ENCODE results near the gene BEND7. TPM values are rescaled to one million over a fixed set of nuclear protein-coding genes. Genes with fewer than 3 reads are reported as not detected.

Gene BEND7
- total and polyA plus RNA-seq, 2 of the 4 experiments (the other 2 are of a cell fraction) = 2.3 to 3.5 TPM

DNA sequence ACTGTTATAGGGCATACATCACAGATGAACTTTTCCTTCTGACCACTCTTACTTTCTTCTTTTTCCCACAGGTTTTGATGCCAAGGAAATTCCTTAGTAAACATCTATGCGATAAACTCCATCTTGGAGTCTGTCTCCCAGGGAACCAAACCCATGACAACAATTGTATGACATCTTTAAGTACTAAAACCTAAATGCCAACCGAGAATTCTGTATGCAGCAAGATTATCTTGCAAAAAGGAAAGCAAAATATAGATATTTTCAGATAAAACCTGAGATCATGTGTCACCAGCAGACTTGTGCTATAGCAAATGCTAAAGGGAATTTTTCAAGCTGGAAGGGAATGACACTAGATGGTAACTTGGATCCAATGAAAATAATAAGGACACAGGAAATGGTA is 22.0 kb upstream of the BEND7 start:
- no peak overlapping the region for H3K56ac ChIP-seq (ENCODE audit: extremely low read depth, insufficient read depth, low read length)
- no peak overlapping the region for H2AFZ ChIP-seq (replicated peaks; ENCODE audit: low read length, poor library complexity)
- no peak overlapping the region for H3K4me2 ChIP-seq (ENCODE audit: low read depth, low read length)
- no peak overlapping the region for H3K23ac ChIP-seq (ENCODE audit: low read depth, low read length)
- no peak overlapping the region for H3K4me3 ChIP-seq (ENCODE audit: insufficient read depth, low read depth, low read length)
- no peak overlapping the region for H2BK20ac ChIP-seq (ENCODE audit: low read depth, low read length)
- no peak overlapping the region for H3K4ac ChIP-seq (ENCODE audit: low read depth, low read length)
- H3K9ac ChIP-seq (ENCODE audit: low read depth, low read length) = no peak overlapping the region
- DNase-seq = no peak
- H3K9me1 ChIP-seq (ENCODE audit: insufficient read depth, low read length) = no peaks in the 10 kb centered on the region
- no CpG with 5 or more reads among the region's 2 CpGs for WGBS, 2 experiments (ENCODE audit: extremely low coverage in 2 of 2, insufficient read length in 1 of 2)
- no peaks in the 10 kb centered on the region for H3K36me3 ChIP-seq (ENCODE audit: control insufficient read depth, insufficient read depth, low read length)
- no peaks in the 10 kb centered on the region for H3K4me1 ChIP-seq (ENCODE audit: control insufficient read depth, insufficient read depth, low read length)
- H3K9me3 ChIP-seq (ENCODE audit: control insufficient read depth, insufficient read depth, low read length) = peaks cover 6% of the 10 kb centered on the region
- H2BK5ac ChIP-seq (ENCODE audit: low read depth, low read length, poor library complexity, severe bottlenecking) = no peak overlapping the region
- intact Hi-C loops (cut with micrococcal nuclease) (no loop called here), dilution Hi-C loops (cut with HindIII; ENCODE audit: low sequenced_read_pairs, unreplicated experiment) (no loop called here), in situ Hi-C loops (cut with MboI; ENCODE audit: low sequenced_read_pairs) (no loop called here)
- H3K14ac ChIP-seq (replicated peaks; ENCODE audit: low read depth, low read length) = no peak overlapping the region
- CTCF ChIA-PET = no interaction called here
- H4K20me1 ChIP-seq (ENCODE audit: insufficient read depth, low read length) = no peaks in the 10 kb centered on the region
- BruUV-seq (replicated peaks) = no TSS peak
- TF ChIP-seq RCOR1 (IDR thresholded peaks at IDR 0.05; ENCODE audit: insufficient replicate concordance, low read length) (no peak), FOS (IDR thresholded peaks at IDR 0.05; ENCODE audit: low read depth, low read length) (no peak), MAZ (IDR thresholded peaks at IDR 0.05; ENCODE audit: borderline replicate concordance, low read depth, low read length) (no peak), RFX5 (IDR thresholded peaks at IDR 0.05; ENCODE audit: low read depth, low read length) (no peak), CEBPB (IDR thresholded peaks at IDR 0.05; ENCODE audit: low read depth, low read length) (no peak), RAD21 (IDR thresholded peaks at IDR 0.05; ENCODE audit: low read length) (no peak), CHD1 (IDR thresholded peaks at IDR 0.05; ENCODE audit: low read depth, low read length) (no peak), BHLHE40 (IDR thresholded peaks at IDR 0.05; ENCODE audit: low read depth, low read length) (no peak), MAFK (IDR thresholded peaks at IDR 0.05; ENCODE audit: low read depth, low read length) (no peak), POLR2A (IDR thresholded peaks at IDR 0.05; ENCODE audit: low read depth, low read length) (no peak)
- TF ChIP-seq, protein P1, sequence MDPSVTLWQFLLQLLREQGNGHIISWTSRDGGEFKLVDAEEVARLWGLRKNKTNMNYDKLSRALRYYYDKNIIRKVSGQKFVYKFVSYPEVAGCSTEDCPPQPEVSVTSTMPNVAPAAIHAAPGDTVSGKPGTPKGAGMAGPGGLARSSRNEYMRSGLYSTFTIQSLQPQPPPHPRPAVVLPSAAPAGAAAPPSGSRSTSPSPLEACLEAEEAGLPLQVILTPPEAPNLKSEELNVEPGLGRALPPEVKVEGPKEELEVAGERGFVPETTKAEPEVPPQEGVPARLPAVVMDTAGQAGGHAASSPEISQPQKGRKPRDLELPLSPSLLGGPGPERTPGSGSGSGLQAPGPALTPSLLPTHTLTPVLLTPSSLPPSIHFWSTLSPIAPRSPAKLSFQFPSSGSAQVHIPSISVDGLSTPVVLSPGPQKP (IDR thresholded peaks at IDR 0.05; ENCODE audit: borderline replicate concordance, low read depth, low read length) = no peak
- TF ChIP-seq, protein P2, sequence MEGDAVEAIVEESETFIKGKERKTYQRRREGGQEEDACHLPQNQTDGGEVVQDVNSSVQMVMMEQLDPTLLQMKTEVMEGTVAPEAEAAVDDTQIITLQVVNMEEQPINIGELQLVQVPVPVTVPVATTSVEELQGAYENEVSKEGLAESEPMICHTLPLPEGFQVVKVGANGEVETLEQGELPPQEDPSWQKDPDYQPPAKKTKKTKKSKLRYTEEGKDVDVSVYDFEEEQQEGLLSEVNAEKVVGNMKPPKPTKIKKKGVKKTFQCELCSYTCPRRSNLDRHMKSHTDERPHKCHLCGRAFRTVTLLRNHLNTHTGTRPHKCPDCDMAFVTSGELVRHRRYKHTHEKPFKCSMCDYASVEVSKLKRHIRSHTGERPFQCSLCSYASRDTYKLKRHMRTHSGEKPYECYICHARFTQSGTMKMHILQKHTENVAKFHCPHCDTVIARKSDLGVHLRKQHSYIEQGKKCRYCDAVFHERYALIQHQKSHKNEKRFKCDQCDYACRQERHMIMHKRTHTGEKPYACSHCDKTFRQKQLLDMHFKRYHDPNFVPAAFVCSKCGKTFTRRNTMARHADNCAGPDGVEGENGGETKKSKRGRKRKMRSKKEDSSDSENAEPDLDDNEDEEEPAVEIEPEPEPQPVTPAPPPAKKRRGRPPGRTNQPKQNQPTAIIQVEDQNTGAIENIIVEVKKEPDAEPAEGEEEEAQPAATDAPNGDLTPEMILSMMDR (conservative IDR thresholded peaks at IDR 0.05; ENCODE audit: low read depth, low read length) = no peak
- no peak overlapping the region for H2AK9ac ChIP-seq (replicated peaks; ENCODE audit: low read depth, low read length, poor library complexity)
- H3K18ac ChIP-seq (ENCODE audit: low read depth, low read length) = no peak overlapping the region
- H4K91ac ChIP-seq (ENCODE audit: insufficient read depth, low read depth, low read length) = no peak overlapping the region
- H3K27ac ChIP-seq (ENCODE audit: insufficient read depth, low read length) = no peak overlapping the region
- peaks cover 13% of the 10 kb centered on the region for H3K27me3 ChIP-seq (ENCODE audit: control insufficient read depth, insufficient read depth, low read length)
- H3K79me1 ChIP-seq (ENCODE audit: low read depth in 1 of 2, low read length in 2 of 2) = no peaks in the 10 kb centered on the region
- no peak for ATAC-seq (ENCODE audit: low read depth)
- H4K8ac ChIP-seq (ENCODE audit: low read depth in 2 of 2, low read length in 2 of 2) = no peak overlapping the region
- POLR2A ChIA-PET (ENCODE audit: unreplicated experiment) = no interaction called here
- no peak overlapping the region for H2AK5ac ChIP-seq (ENCODE audit: low read depth, low read length)
- no peak overlapping the region for H2BK15ac ChIP-seq (ENCODE audit: low read depth, low read length)
- no peak overlapping the region for H2BK120ac ChIP-seq (ENCODE audit: low read depth, low read length)
- no peak overlapping the region for H4K5ac ChIP-seq (ENCODE audit: low read depth, low read length)

All from IMR-90 (cell line).